GM21528 (cell line): ENCODE results near the gene EFCAB14.
A peak's percentile ranks its signal among the peaks of the same experiment; 100 is the strongest.
"Not testable (repeated sequence)": the region's sequence is repeated elsewhere in the genome, so short reads cannot be mapped to it uniquely, and the experiment has no call there.

ENCODE experiments used
- ATAC-seq: cut with Tn5 transposase; IDR thresholded peaks from one replicate; pipeline ENCODE4 v1.9.1; 2021; ENCODE audit warnings: mild to moderate bottlenecking, moderate library complexity; ENCODE audit not compliant: unreplicated experiment, low FRiP score

EFCAB14 gene

DNA sequence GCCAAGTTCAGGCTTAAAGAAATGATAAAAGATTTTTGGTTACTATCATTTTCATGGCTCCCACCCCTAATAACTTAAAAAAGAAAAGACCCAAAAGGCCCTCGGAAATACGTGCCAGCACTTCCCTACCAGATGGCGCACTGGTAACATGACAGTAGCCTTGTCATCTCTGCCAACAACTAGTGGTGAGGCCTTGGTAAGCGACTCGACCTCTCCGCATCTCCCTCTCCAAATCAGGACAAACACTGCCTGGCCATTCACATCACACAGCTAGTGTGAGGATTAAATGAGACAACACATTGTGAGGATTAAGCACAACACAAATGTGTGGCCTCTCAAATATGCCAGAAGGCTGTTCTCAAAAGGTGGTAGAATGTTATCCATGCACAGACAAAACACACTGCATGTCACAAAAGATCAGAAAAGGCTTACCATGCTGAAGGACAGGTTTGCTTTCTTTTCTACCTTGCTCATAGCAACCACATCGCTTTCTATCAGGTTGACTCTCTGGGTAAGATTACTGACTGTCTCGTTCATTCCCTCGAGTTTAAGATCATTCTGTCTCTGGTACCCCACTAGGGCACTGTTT, 30.9 kb downstream of the EFCAB14 start:
- no peak for ATAC-seq

GRCh38 chr1:46687093-46687659, 31.7 kb downstream of the EFCAB14 start:
- no peak for ATAC-seq

GRCh38 chr1:46686255-46686654, 32.7 kb downstream of the EFCAB14 start:
- no peak for ATAC-seq

DNA sequence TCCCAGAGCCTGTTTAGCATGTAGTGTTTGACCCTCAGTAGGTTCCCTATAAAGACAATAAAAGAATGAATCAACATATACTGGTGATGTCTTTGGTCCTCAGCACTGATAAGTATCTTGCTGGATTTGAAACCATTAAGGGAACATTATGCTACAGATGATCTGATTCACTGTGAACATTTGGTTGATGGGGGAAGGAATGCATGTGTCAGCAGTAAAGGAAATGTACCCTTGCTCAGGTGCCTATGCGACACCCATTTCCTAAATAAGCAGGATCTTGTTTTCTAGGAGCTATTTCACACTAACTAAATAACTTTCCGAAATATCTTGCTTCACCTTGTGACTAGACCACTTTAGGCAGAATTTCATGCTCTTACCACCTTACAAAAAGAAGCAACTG, 34.2 kb downstream of the EFCAB14 start:
- ATAC-seq: no peak

GRCh38 chr1:46682064-46682463, 36.9 kb downstream of the EFCAB14 start:
- ATAC-seq: no peak

GRCh38 chr1:46681333-46682034, 37.4 kb downstream of the EFCAB14 start:
- ATAC-seq: no peak

DNA sequence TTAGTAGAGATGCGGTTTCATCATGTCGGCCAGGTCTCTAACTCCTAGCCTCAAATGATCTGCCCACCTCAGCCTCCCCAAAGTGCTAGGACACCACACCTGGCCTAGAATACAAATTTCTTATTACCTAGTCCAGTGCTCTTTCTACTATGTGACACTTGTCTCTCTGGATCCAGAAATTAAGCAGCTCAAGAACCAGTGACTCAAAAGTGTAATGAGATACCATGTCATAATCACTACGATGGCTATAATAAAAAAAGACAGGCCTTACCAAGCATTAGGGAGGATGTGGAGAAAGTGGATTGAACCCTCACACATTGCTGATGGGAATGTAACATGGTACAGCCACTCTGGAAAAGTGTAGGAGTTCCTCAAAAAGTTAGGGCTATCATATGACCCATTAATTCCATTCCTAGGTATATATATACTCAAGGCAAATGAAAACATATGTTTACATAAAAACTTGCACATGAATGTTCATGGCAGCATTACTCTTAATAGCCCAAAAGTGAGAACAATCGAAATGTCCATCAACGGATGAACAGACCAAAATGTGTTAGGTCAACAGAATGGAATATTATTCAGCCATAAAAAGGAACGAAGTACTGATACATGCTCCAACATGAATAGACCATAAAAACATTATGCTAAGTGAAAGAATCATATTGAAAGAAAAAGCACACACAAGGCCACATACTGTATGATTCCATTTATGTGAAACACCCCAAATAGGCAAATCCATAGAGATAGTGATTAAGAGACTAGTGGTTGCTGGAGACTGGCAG, 38.9 kb downstream of the EFCAB14 start:
- no peak for ATAC-seq

DNA sequence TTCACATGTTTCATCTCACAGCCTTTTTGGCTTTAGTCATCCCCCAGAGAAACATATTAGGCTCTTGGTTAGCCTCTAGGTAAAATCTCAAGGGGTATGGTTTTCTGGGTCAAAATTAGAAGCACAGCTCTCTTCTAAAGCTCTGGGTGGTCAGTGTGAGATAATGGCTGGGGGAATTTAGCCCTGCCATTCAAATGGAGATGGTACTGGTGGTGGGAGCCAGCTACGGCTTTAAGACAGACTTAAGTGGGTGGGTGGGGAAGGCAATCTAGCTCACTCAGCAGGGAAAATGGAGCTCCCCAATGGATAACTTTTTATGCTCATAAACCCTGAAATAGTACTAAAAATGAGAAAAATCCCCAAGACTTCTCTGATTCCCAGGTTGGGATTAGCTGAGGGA, 41.6 kb downstream of the EFCAB14 start:
- no peak for ATAC-seq

- no peak for ATAC-seq
Observed at GRCh38 chr1:46676531-46676930, 42.4 kb downstream of the EFCAB14 start.

GRCh38 chr1:46675549-46676314, 43.2 kb downstream of the EFCAB14 start:
- no peak for ATAC-seq

GRCh38 chr1:46673749-46674182, 45.1 kb downstream of the EFCAB14 start:
- ATAC-seq: no peak

DNA sequence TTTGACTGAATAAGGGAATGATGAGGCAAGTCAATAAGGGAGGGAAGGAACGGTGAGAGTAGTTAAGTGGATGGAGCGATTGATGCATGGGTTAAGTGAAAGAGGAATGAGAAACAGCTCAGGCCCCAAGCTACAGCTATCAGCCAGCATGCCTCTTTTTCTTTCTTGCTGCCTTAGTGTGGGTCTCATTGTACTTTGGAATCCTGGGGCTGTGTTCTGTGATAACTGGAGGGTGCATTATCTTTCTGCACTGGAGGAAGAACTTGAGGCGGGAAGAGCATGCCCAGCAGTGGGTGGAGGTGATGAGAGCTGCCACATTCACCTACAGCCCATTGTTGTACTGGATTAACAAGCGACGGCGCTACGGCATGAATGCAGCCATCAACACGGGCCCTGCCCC, 46.2 kb downstream of the EFCAB14 start:
- ATAC-seq: no peak

GRCh38 chr1:46671554-46671953, 47.4 kb downstream of the EFCAB14 start, which contains the start of gene TEX38:
Gene TEX38, plus strand, starts transcription at chr1:46671854. Its CDS starts 81 bp downstream, at chr1:46671935.
- ATAC-seq: no peak

DNA sequence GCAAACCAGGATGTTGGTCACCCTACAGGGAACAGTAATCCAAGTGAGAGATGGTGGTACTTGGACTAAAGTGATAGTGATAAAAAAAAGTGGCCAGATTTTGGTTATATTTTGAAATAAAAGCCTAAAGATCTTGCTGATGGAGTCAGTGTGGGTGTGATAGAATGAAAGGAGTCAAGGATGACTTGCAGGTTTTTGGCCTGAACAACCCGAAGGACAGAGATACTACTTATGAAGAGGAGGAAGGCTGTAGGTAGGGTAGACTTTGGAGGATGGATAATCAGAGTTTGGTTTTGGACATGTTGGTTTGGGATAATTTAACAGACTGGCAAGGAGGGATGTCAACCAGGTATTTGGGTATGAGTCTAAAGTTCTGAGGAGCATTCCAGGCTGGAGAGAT, 48.8 kb downstream of the EFCAB14 start:
- no peak for ATAC-seq

DNA sequence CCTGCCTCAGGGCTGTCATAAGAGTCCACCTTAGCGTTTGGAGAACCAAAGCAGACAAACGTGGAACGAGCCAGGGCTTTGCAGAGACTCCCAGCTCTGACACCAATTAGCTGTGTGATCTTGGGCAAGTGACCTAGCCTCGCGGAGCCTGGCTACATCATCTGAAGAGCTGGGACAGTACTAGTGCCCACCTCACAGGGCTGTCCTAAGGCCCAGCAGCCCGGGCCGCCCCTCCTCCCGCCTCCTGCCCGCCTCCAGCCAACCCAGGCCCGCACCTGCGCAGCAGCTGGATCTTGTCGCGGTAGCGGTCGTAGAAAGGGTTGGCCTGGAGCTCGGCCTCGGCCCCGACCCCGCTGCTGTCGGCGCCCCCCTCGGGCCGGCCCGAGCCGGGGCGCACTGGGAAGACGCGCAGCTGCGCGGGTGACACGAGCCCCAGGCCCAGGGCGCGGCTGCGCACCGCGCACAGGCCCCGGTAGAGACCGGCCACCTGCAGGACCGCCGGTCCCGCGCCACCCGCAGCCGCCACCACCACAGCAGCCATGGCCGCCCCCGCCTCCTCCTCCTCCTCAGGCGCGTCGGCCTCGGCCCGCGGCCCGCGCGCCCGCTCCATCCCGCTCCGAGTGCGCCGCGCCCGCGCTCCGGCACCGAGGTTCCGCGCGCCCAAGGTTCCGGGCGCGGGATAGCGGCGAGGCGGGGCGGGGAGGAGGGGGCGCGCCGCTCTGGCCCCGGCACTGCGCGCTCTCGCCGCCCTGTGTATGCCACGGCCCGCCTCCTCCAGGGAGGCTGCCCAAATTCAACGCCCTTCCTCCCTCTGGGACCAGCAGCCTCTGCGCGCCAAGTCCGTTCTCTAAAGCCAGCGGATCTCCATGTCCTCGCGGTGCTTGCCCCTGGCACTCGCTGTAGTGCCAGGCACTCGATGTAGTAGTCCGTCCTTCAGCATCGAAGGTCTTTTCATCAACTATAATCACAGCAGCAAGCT, 50.8 kb downstream of the EFCAB14 start, which contains the start of gene ATPAF1:
Gene ATPAF1 (minus strand): TSS at position 583 of the 979 bp plus-strand sequence. CDS start 42 bp downstream, at position 541.
- peak; percentile 72 for ATAC-seq

GRCh38 chr1:46665983-46666382, 52.9 kb downstream of the EFCAB14 start:
- ATAC-seq: no peak

GRCh38 chr1:46662919-46663318, 56.0 kb downstream of the EFCAB14 start:
- ATAC-seq: not testable (repeated sequence)

GRCh38 chr1:46660116-46660515, 58.8 kb downstream of the EFCAB14 start:
- ATAC-seq: peak; percentile 82

- ATAC-seq: no peak
Observed at GRCh38 chr1:46659307-46659870, 59.5 kb downstream of the EFCAB14 start.
